HepG2 (cell line): ENCODE measurements around the gene CDH13.

Experiments used
- FOXJ3 ChIP-seq: sonication (generic); formaldehyde crosslinking; IDR thresholded peaks from 2 replicates; pipeline ENCODE4 v1.4.0; 2020; ENCODE audit warnings: missing genetic modification reagents, mild to moderate bottlenecking, borderline replicate concordance
- HDAC6 ChIP-seq: fragments of 200-600 bp; sonication (generic); IDR thresholded peaks from 2 replicates; pipeline ENCODE4 v1.7.0; 2017; ENCODE audit warnings: mild to moderate bottlenecking, antibody characterized with exemption, low read length, low read depth
- PBX2 ChIP-seq: IDR thresholded peaks from 2 replicates; pipeline ENCODE4 v1.6.1; 2016; ENCODE audit warnings: control low read depth
- SMAD9 ChIP-seq: sonication (generic); formaldehyde crosslinking; IDR thresholded peaks from 2 replicates; pipeline ENCODE4 v1.5.1; 2020; ENCODE audit warnings: mild to moderate bottlenecking, missing genetic modification reagents
- ZBTB43 ChIP-seq: sonication (generic); formaldehyde crosslinking; conservative IDR thresholded peaks from 2 replicates; pipeline ENCODE4 v1.4.0; 2020; ENCODE audit warnings: missing genetic modification reagents

GRCh38 chr16:83134638-83135037 lies 507.9 kb downstream of the CDH13 start:
- TF ChIP-seq HDAC6 (no peak), PBX2 (no peak), SMAD9 (CRISPR knock-in tag) (no peak), ZBTB43 (CRISPR knock-in tag) (no peak), FOXJ3 (CRISPR knock-in tag) (no peak)
